Trophoblast cell (in vitro differentiated cells and primary cell): ENCODE results near the gene E2F6.
A peak's percentile ranks its signal among the peaks of the same experiment; 100 is the strongest.

Experiments
- DNase-seq, 2 donors: peaks; one replicate each; pipeline ENCODE4 v3.0.0-alpha.2; 2016
- H2AFZ ChIP-seq: 2 replicates; pipeline ENCODE4 v1.6.1; 2013; ENCODE audit warnings: low read length, moderate library complexity, mild to moderate bottlenecking; ENCODE audit not compliant: insufficient read depth, poor library complexity
- H2AK5ac ChIP-seq: 2 replicates; pipeline ENCODE4 v1.6.1; 2013; ENCODE audit warnings: mild to moderate bottlenecking, low read length
- H2BK120ac ChIP-seq: 2 replicates; pipeline ENCODE4 v1.6.1; 2013; ENCODE audit warnings: low read length, mild to moderate bottlenecking, moderate library complexity; ENCODE audit not compliant: insufficient read depth, poor library complexity
- H2BK12ac ChIP-seq: 2 replicates; pipeline ENCODE4 v1.6.1; 2013; ENCODE audit warnings: mild to moderate bottlenecking, low read length, moderate library complexity
- H2BK5ac ChIP-seq: 2 replicates; pipeline ENCODE4 v1.6.1; 2013; ENCODE audit warnings: low read length, low read depth, moderate library complexity, mild to moderate bottlenecking; ENCODE audit not compliant: poor library complexity
- H3K14ac ChIP-seq: 2 replicates; pipeline ENCODE4 v1.6.1; 2013; ENCODE audit warnings: mild to moderate bottlenecking, low read length
- H3K18ac ChIP-seq: 2 replicates; pipeline ENCODE4 v1.6.1; 2013; ENCODE audit warnings: mild to moderate bottlenecking, low read length
- H3K23ac ChIP-seq: 2 replicates; pipeline ENCODE4 v1.6.1; 2013; ENCODE audit warnings: low read length
- H3K27ac ChIP-seq: 2 replicates; pipeline ENCODE4 v1.5.1; 2013; ENCODE audit warnings: low read depth, mild to moderate bottlenecking, inconsistent platforms, low read length, moderate library complexity
- H3K27me3 ChIP-seq: 2 replicates; pipeline ENCODE4 v1.6.1; 2013; ENCODE audit warnings: inconsistent platforms, mild to moderate bottlenecking, low read length, moderate library complexity; ENCODE audit not compliant: insufficient read depth
- H3K36me3 ChIP-seq, 2 experiments: 1 replicate in 1 of 2; 2 replicates in 1 of 2; pipeline ENCODE4 v1.6.1; 2013; ENCODE audit warnings: low read length in 2 of 2, mild to moderate bottlenecking in 2 of 2, moderate library complexity in 1 of 2; ENCODE audit not compliant: insufficient read depth in 2 of 2, control insufficient read depth in 1 of 2
- H3K4ac ChIP-seq: 2 replicates; pipeline ENCODE4 v1.6.1; 2013; ENCODE audit warnings: low read depth, mild to moderate bottlenecking, low read length, moderate library complexity
- H3K4me1 ChIP-seq, 2 experiments: 1 replicate in 1 of 2; 2 replicates in 1 of 2; pipeline ENCODE4 v1.6.1; 2013; ENCODE audit warnings: low read length in 2 of 2, mild to moderate bottlenecking in 2 of 2, moderate library complexity in 1 of 2; ENCODE audit not compliant: insufficient read depth in 2 of 2, control insufficient read depth in 1 of 2
- H3K4me2 ChIP-seq: 2 replicates; pipeline ENCODE4 v1.6.1; 2013; ENCODE audit warnings: inconsistent platforms, mild to moderate bottlenecking, low read length, moderate library complexity
- H3K4me3 ChIP-seq: 2 replicates; pipeline ENCODE4 v1.5.1; 2013; ENCODE audit warnings: mild to moderate bottlenecking, low read depth, low read length, inconsistent platforms
- H3K79me1 ChIP-seq: one replicate; pipeline ENCODE4 v1.6.1; 2013; ENCODE audit warnings: low read length
- H3K79me2 ChIP-seq: 2 replicates; pipeline ENCODE4 v1.6.1; 2013; ENCODE audit warnings: low read length, mild to moderate bottlenecking; ENCODE audit not compliant: control insufficient read depth, insufficient read depth, poor library complexity
- H3K9ac ChIP-seq: 2 replicates; pipeline ENCODE4 v1.6.1; 2013; ENCODE audit warnings: mild to moderate bottlenecking, low read length
- H3K9me3 ChIP-seq: 2 replicates; pipeline ENCODE4 v1.6.1; 2013; ENCODE audit warnings: low read depth, mild to moderate bottlenecking, control low read depth, inconsistent platforms, low read length; ENCODE audit not compliant: insufficient read depth
- H4K12ac ChIP-seq: 2 replicates; pipeline ENCODE4 v1.6.1; 2013; ENCODE audit warnings: low read depth, mild to moderate bottlenecking, low read length, moderate library complexity
- H4K8ac ChIP-seq: 2 replicates; pipeline ENCODE4 v1.6.1; 2013; ENCODE audit warnings: low read depth, mild to moderate bottlenecking, low read length, moderate library complexity
- H4K91ac ChIP-seq: one replicate; pipeline ENCODE4 v1.6.1; 2013; ENCODE audit warnings: low read depth, mild to moderate bottlenecking, low read length, moderate library complexity
- WGBS: extraction: QIAGEN DNeasy Blood & Tissue Kit; methylation state at CpG from one replicate; pipeline ENCODE4 v1.1.7; 2013; ENCODE audit warnings: missing lambda C conversion rate; ENCODE audit not compliant: insufficient read length, insufficient coverage; ENCODE audit errors: extremely low coverage; 5-methylcytosine and 5-hydroxymethylcytosine counted together

Gene E2F6

GRCh38 chr2:11473659-11474433 lies 7.9 kb upstream of the E2F6 start:
- WGBS = no CpG with 5 or more reads among the region's 10 CpGs

GRCh38 chr2:11467749-11468148 lies 1.8 kb upstream of the E2F6 start:
- no peaks in the 10 kb centered on the region for H3K27me3 ChIP-seq
- no peak overlapping the region for H3K4me3 ChIP-seq
- no peak for DNase-seq
- no peak overlapping the region for H2AK5ac ChIP-seq
- no peak overlapping the region for H3K23ac ChIP-seq
- no peak overlapping the region for H3K14ac ChIP-seq
- H4K12ac ChIP-seq = no peak overlapping the region
- H2BK12ac ChIP-seq = no peak overlapping the region
- peaks cover 3 to 4% of the 10 kb centered on the region in 2 experiments for H3K36me3 ChIP-seq
- H2AFZ ChIP-seq = no peak overlapping the region
- no peak overlapping the region for H3K9ac ChIP-seq
- peaks cover 5 to 8% of the 10 kb centered on the region in 2 experiments for H3K4me1 ChIP-seq
- no peaks in the 10 kb centered on the region for H3K9me3 ChIP-seq
- no CpG with 5 or more reads among the region's 6 CpGs for WGBS
- no peak overlapping the region for H2BK5ac ChIP-seq
- H3K4ac ChIP-seq = no peak overlapping the region
- H3K4me2 ChIP-seq = no peak overlapping the region
- no peak overlapping the region for H4K8ac ChIP-seq
- H2BK120ac ChIP-seq = no peak overlapping the region
- no peak overlapping the region for H3K27ac ChIP-seq
- H3K79me1 ChIP-seq = peaks cover 6% of the 10 kb centered on the region
- peaks cover 8% of the 10 kb centered on the region for H3K79me2 ChIP-seq
- H3K18ac ChIP-seq = no peak overlapping the region
- no peak overlapping the region for H4K91ac ChIP-seq

More at GRCh38 chr2:11473659-11474433, 7.9 kb upstream of the E2F6 start:
- H2BK5ac ChIP-seq = no peak overlapping the region
- no peaks in the 10 kb centered on the region for H3K27me3 ChIP-seq
- no peak overlapping the region for H3K4me3 ChIP-seq
- H3K27ac ChIP-seq = no peak overlapping the region
- H3K9ac ChIP-seq = no peak overlapping the region
- H3K79me1 ChIP-seq = no peaks in the 10 kb centered on the region
- no peaks in the 10 kb centered on the region for H3K36me3 ChIP-seq
- no peak overlapping the region for H2AFZ ChIP-seq
- H3K4me1 ChIP-seq = no peaks in the 10 kb centered on the region
- no peak overlapping the region for H4K8ac ChIP-seq
- no peak for DNase-seq
- no peaks in the 10 kb centered on the region for H3K79me2 ChIP-seq
- H3K4ac ChIP-seq = no peak overlapping the region
- no peak overlapping the region for H4K91ac ChIP-seq
- no peak overlapping the region for H2BK120ac ChIP-seq
- no peak overlapping the region for H4K12ac ChIP-seq
- no peak overlapping the region for H3K18ac ChIP-seq
- H3K9me3 ChIP-seq = no peaks in the 10 kb centered on the region
- H3K23ac ChIP-seq = no peak overlapping the region
- no peak overlapping the region for H2BK12ac ChIP-seq
- H2AK5ac ChIP-seq = no peak overlapping the region
- H3K14ac ChIP-seq = no peak overlapping the region
- H3K4me2 ChIP-seq = no peak overlapping the region

- Histone ChIP-seq H3K18ac (no peak overlapping the region), H2AFZ (no peak overlapping the region), H3K9ac (no peak overlapping the region), H4K12ac (no peak overlapping the region), H3K4me1 (peaks cover 5 to 8% of the 10 kb centered on the region in 2 experiments), H3K4me3 (no peak overlapping the region), H3K23ac (no peak overlapping the region), H3K9me3 (no peaks in the 10 kb centered on the region), H3K27ac (no peak overlapping the region), H3K4ac (no peak overlapping the region), H4K8ac (no peak overlapping the region), H3K14ac (no peak overlapping the region), H3K36me3 (peaks cover 3 to 4% of the 10 kb centered on the region in 2 experiments), H2BK120ac (no peak overlapping the region), H3K79me1 (peaks cover 6% of the 10 kb centered on the region), H3K4me2 (no peak overlapping the region), H3K27me3 (no peaks in the 10 kb centered on the region), H2AK5ac (no peak overlapping the region), H2BK12ac (no peak overlapping the region), H4K91ac (no peak overlapping the region), H3K79me2 (peaks cover 8% of the 10 kb centered on the region), H2BK5ac (no peak overlapping the region)
- DNase-seq = no peak
- WGBS = no CpG with 5 or more reads among the region's 5 CpGs
These were observed 1.2 kb upstream of the E2F6 start for GRCh38 chr2:11467129-11467649.

- DNase-seq = no peak
- Histone ChIP-seq H2BK5ac (peak overlapping the region; percentile 16), H3K79me2 (peaks cover 8% of the 10 kb centered on the region), H3K9ac (no peak overlapping the region), H3K4me2 (peak overlapping the region; percentile 50), H3K23ac (no peak overlapping the region), H3K4me1 (peaks cover 5 to 8% of the 10 kb centered on the region in 2 experiments), H3K36me3 (peaks cover 3 to 4% of the 10 kb centered on the region in 2 experiments), H3K18ac (no peak overlapping the region), H2AK5ac (no peak overlapping the region), H2BK120ac (no peak overlapping the region), H3K4me3 (no peak overlapping the region), H4K12ac (peak overlapping the region; percentile 3), H4K91ac (peak overlapping the region; percentile 46), H2AFZ (no peak overlapping the region), H3K14ac (no peak overlapping the region), H4K8ac (peak overlapping the region; percentile 39), H3K79me1 (peaks cover 6% of the 10 kb centered on the region), H3K9me3 (no peaks in the 10 kb centered on the region), H2BK12ac (no peak overlapping the region), H3K4ac (no peak overlapping the region), H3K27me3 (no peaks in the 10 kb centered on the region), H3K27ac (no peak overlapping the region)
- WGBS = no CpG with 5 or more reads among the region's 26 CpGs
These were observed 557 bp upstream of the E2F6 start for GRCh38 chr2:11466307-11467128.
